ENCODE measurements around the gene TBC1D9B.

- no peak for TF ChIP-seq CTCF (IDR thresholded peaks at IDR 0.05; ENCODE audit: low read depth, low read length, poor library complexity, severe bottlenecking)
- no peak for TF ChIP-seq EZH2phosphoT487 (IDR thresholded peaks at IDR 0.05; ENCODE audit: borderline replicate concordance, low read length)
These were observed 7.8 kb upstream of the TBC1D9B start for GRCh38 chr5:179915406-179915935.

Measured in DOHH2 (cell line).